Measurements from ENCODE around the gene QARS1.

GRCh38 chr3:49108346-49108745 is 3.8 kb upstream of the QARS1 start:
- TF ChIP-seq FOXM1 (CRISPR knock-in tag; IDR thresholded peaks at IDR 0.05) (no peak), CTCF (CRISPR knock-in tag; IDR thresholded peaks at IDR 0.05) (no peak), EZH2 (conservative IDR thresholded peaks at IDR 0.05; ENCODE audit: low read depth, low read length) (no peak)
